Thyroid gland (tissue), 4 donors: ENCODE results near the gene MYH14.

Source experiments
- CTCF ChIP-seq, 6 experiments: fragments of 200-600 bp in 3 of 6; fragments of 450-650 bp in 3 of 6; sonication (generic) in 3 of 6; IDR thresholded peaks; one replicate each; pipeline ENCODE4 v1.5.1; 2016 to 2019; ENCODE audit warnings: antibody characterized with exemption in 6 of 6, mild to moderate bottlenecking in 2 of 6, inconsistent platforms in 1 of 6, moderate library complexity in 1 of 6
- POLR2A ChIP-seq, 2 donors: fragments of 450-650 bp; IDR thresholded peaks; one replicate each; pipeline ENCODE4 v1.6.1; 2017; ENCODE audit warnings: antibody characterized with exemption in 2 of 2, mild to moderate bottlenecking in 2 of 2, moderate library complexity in 1 of 2

- TF ChIP-seq POLR2A (IDR thresholded peaks at IDR 0.05) (peak in 1 of 2 donors; percentile 53), CTCF (IDR thresholded peaks at IDR 0.05) (no peak)
Observed at GRCh38 chr19:50358483-50359327, 155.3 kb downstream of the MYH14 start.
